SK-N-SH treated with all-trans-retinoic acid at 6 μM for 48 hours (cell line): Measurements from ENCODE around the gene PALLD.

Experiments
- ATAC-seq: fragments of 200-7000 bp; cut with Tn5 transposase; 3 replicates; pipeline ENCODE4 v1.9.1; 2020; ENCODE audit warnings: mild to moderate bottlenecking, moderate library complexity
- ARNTL ChIP-seq: fragments of 450-650 bp; formaldehyde crosslinking; IDR thresholded peaks from 2 replicates; pipeline ENCODE4 v1.5.0; 2020; ENCODE audit warnings: low read depth, mild to moderate bottlenecking, moderate library complexity, borderline replicate concordance
- BACH2 ChIP-seq: fragments of 250-450 bp; sonication (Bioruptor Pico); IDR thresholded peaks from 2 replicates; pipeline ENCODE4 v1.9.0; 2021; ENCODE audit warnings: mild to moderate bottlenecking, borderline replicate concordance
- CSDC2 ChIP-seq: fragments of 250-450 bp; sonication (Bioruptor Pico); IDR thresholded peaks from 2 replicates; pipeline ENCODE4 v1.5.0; 2020; ENCODE audit warnings: mild to moderate bottlenecking, moderate library complexity
- ESRRG ChIP-seq: fragments of 250-450 bp; sonication (Bioruptor Pico); IDR thresholded peaks from 2 replicates; pipeline ENCODE4 v1.6.1; 2021; ENCODE audit warnings: mild to moderate bottlenecking
- GLIS3 ChIP-seq: fragments of 250-450 bp; sonication (Bioruptor Pico); IDR thresholded peaks from 2 replicates; pipeline ENCODE4 v1.5.0; 2020; ENCODE audit warnings: mild to moderate bottlenecking, moderate library complexity
- ISL1 ChIP-seq: fragments of 250-450 bp; sonication (Bioruptor Pico); IDR thresholded peaks from 2 replicates; pipeline ENCODE4 v2.1.2; 2022; ENCODE audit warnings: mild to moderate bottlenecking, moderate library complexity
- OSR1 ChIP-seq: fragments of 250-450 bp; sonication (Bioruptor Pico); IDR thresholded peaks from 2 replicates; pipeline ENCODE4 v1.8.0; 2022; ENCODE audit warnings: moderate library complexity, mild to moderate bottlenecking, inconsistent platforms
- PPARA ChIP-seq: fragments of 250-450 bp; sonication (Bioruptor Pico); IDR thresholded peaks from 2 replicates; pipeline ENCODE4 v1.5.0; 2020; ENCODE audit warnings: mild to moderate bottlenecking, borderline replicate concordance
- RARB ChIP-seq: fragments of 250-450 bp; sonication (Bioruptor Pico); IDR thresholded peaks from 2 replicates; pipeline ENCODE4 v1.8.0; 2021; ENCODE audit warnings: mild to moderate bottlenecking, moderate library complexity
- SNAI2 ChIP-seq: fragments of 250-450 bp; sonication (Bioruptor Pico); IDR thresholded peaks from 2 replicates; pipeline ENCODE4 v1.5.0; 2020; ENCODE audit warnings: mild to moderate bottlenecking, moderate library complexity
- TCF4 ChIP-seq: fragments of 250-450 bp; sonication (Bioruptor Pico); IDR thresholded peaks from 2 replicates; pipeline ENCODE4 v1.8.0; 2021; ENCODE audit warnings: mild to moderate bottlenecking, moderate library complexity, borderline replicate concordance
- ZC3H10 ChIP-seq: fragments of 250-450 bp; sonication (Bioruptor Pico); IDR thresholded peaks from 2 replicates; pipeline ENCODE4 v1.5.1; 2021; ENCODE audit warnings: mild to moderate bottlenecking, moderate library complexity
- ZFP3 ChIP-seq: fragments of 250-450 bp; sonication (Bioruptor Pico); IDR thresholded peaks from 2 replicates; pipeline ENCODE4 v1.5.0; 2020; ENCODE audit warnings: mild to moderate bottlenecking, moderate library complexity
- ZFP30 ChIP-seq: fragments of 450-650 bp; formaldehyde crosslinking; IDR thresholded peaks from 2 replicates; pipeline ENCODE4 v1.5.0; 2022; ENCODE audit warnings: mild to moderate bottlenecking, moderate library complexity
- ZNF565 ChIP-seq: fragments of 450-650 bp; formaldehyde crosslinking; conservative IDR thresholded peaks from 2 replicates; pipeline ENCODE4 v1.5.0; 2020; ENCODE audit warnings: low read depth, mild to moderate bottlenecking, moderate library complexity
- ZNF70 ChIP-seq: fragments of 450-650 bp; formaldehyde crosslinking; IDR thresholded peaks from 2 replicates; pipeline ENCODE4 v1.5.0; 2020; ENCODE audit warnings: mild to moderate bottlenecking, moderate library complexity
- TF ChIP-seq, protein P1 (sequence below): fragments of 250-450 bp; sonication (Bioruptor Pico); IDR thresholded peaks from 2 replicates; pipeline ENCODE4 v1.8.0; 2020; ENCODE audit warnings: mild to moderate bottlenecking, moderate library complexity, borderline replicate concordance
- TF ChIP-seq, protein P2 (sequence below): fragments of 250-450 bp; sonication (Bioruptor Pico); IDR thresholded peaks from 2 replicates; pipeline ENCODE4 v1.5.1; 2021; ENCODE audit warnings: mild to moderate bottlenecking, moderate library complexity
- TF ChIP-seq, protein P3 (sequence below): fragments of 250-450 bp; sonication (Bioruptor Pico); IDR thresholded peaks from 2 replicates; pipeline ENCODE4 v1.5.1; 2020; ENCODE audit warnings: low read depth, mild to moderate bottlenecking, moderate library complexity
- TF ChIP-seq, protein P4 (sequence below): fragments of 250-450 bp; sonication (Bioruptor Pico); IDR thresholded peaks from 2 replicates; pipeline ENCODE4 v1.5.0; 2020; ENCODE audit warnings: mild to moderate bottlenecking, moderate library complexity

PALLD gene

DNA sequence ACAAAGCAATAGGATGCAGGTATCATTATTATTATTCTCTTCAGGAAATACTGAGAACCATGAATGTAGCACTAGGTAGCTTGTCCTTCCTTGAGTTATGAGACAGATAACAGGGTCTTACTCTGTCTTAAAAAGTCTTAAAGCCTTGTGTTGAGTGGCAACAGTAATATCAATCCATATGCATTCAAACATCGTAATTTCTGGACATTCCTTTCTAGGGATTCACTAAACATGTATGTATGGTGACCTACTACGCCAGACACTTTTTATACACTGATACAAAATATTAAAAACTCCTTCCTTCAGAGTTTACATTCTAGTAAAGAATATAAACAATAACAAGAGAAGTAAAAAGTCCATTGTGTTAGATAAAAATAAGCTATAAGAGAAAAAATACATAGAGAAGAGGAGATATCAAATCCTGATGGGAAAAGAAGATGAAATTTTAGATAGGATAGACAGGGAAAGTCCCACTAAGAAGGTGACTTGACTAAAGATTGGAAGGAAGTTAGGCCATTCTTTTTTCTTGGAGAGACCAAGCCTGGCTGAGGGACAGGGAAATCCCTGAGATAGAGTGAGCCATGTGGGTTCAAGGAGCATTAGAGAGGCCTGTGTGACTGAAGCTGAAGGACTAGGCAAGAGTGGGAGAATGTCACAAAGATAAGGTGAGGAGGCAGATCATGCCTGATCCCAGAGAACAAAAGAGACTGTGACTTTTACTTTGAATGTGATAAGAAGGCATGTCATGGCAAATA is 11.5 kb upstream of the PALLD start:
- TF ChIP-seq, protein P1, sequence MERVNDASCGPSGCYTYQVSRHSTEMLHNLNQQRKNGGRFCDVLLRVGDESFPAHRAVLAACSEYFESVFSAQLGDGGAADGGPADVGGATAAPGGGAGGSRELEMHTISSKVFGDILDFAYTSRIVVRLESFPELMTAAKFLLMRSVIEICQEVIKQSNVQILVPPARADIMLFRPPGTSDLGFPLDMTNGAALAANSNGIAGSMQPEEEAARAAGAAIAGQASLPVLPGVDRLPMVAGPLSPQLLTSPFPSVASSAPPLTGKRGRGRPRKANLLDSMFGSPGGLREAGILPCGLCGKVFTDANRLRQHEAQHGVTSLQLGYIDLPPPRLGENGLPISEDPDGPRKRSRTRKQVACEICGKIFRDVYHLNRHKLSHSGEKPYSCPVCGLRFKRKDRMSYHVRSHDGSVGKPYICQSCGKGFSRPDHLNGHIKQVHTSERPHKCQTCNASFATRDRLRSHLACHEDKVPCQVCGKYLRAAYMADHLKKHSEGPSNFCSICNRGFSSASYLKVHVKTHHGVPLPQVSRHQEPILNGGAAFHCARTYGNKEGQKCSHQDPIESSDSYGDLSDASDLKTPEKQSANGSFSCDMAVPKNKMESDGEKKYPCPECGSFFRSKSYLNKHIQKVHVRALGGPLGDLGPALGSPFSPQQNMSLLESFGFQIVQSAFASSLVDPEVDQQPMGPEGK (CRISPR knock-in tag): no peak
- no peak for ATAC-seq

DNA sequence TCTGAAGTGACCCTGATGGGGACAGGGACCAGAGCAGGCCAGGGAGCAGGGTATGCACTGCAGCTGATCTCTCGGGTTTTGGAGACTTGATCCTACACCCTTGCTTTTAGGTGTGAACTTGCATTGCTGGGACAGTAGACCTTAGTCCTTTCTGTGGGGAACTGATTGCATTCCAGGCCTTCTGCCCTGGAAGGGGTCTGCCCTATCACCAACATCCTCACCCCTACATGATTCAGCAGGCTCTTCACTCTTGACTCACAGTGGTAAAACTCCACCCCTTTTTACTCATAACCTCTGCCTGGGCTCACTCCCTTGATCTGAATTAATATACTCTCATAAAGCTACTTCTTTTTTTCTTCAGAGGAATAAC is 10.0 kb upstream of the PALLD start:
- peak; percentile 60 for ATAC-seq
- TF ChIP-seq, protein P2, sequence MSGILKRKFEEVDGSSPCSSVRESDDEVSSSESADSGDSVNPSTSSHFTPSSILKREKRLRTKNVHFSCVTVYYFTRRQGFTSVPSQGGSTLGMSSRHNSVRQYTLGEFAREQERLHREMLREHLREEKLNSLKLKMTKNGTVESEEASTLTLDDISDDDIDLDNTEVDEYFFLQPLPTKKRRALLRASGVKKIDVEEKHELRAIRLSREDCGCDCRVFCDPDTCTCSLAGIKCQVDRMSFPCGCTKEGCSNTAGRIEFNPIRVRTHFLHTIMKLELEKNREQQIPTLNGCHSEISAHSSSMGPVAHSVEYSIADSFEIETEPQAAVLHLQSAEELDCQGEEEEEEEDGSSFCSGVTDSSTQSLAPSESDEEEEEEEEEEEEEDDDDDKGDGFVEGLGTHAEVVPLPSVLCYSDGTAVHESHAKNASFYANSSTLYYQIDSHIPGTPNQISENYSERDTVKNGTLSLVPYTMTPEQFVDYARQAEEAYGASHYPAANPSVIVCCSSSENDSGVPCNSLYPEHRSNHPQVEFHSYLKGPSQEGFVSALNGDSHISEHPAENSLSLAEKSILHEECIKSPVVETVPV (CRISPR knock-in tag): no peak
- no peak for TF ChIP-seq ARNTL (CRISPR knock-in tag)
- TF ChIP-seq ZNF70 (CRISPR knock-in tag): no peak
- no peak for TF ChIP-seq OSR1 (CRISPR knock-in tag)
- no peak for TF ChIP-seq ZFP30
- TF ChIP-seq, protein P3, sequence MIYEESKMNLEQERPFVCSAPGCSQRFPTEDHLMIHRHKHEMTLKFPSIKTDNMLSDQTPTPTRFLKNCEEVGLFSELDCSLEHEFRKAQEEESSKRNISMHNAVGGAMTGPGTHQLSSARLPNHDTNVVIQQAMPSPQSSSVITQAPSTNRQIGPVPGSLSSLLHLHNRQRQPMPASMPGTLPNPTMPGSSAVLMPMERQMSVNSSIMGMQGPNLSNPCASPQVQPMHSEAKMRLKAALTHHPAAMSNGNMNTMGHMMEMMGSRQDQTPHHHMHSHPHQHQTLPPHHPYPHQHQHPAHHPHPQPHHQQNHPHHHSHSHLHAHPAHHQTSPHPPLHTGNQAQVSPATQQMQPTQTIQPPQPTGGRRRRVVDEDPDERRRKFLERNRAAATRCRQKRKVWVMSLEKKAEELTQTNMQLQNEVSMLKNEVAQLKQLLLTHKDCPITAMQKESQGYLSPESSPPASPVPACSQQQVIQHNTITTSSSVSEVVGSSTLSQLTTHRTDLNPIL (CRISPR knock-in tag): no peak
- no peak for TF ChIP-seq ZFP3 (CRISPR knock-in tag)
- TF ChIP-seq ISL1: no peak
- TF ChIP-seq CSDC2 (CRISPR knock-in tag): no peak
- TF ChIP-seq ZC3H10 (CRISPR knock-in tag): no peak
- TF ChIP-seq RARB (CRISPR knock-in tag): no peak

DNA sequence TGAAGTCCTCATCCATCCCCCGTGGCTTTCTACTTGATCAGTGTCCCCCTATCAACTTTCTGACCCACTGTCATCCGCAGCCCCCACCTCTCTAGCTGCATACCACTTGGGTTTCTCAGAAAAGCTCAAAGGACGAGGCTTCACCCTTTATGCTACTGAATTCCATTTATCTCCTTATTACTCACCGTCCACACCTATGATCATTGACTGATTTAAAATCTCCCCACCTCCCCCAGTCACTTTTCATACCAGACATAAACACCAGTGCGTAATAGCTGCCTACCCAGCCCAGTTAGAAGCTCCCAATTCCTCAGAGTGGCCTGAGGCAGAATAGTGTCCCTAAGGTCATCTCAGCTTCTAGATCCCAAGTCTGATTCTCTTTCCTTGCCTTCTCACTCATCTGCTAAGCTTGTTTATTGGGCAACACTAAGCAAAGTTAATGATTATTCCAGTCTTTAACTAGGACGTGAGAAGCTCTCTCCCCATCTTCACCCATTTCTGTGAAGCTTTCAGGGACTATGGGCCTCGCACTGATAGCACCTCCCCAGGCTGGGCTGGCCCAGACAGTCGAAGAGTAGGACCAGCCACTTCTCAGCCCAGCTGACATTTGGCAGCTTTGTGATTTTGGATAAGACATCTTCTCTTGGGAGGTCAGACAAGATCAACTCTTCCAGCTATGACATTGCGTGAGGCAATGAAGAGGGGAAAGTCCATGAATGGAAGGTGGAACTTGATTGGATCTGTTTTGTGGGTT is 9.4 kb upstream of the PALLD start:
- TF ChIP-seq SNAI2 (CRISPR knock-in tag) (no peak), ZFP30 (no peak), PPARA (CRISPR knock-in tag) (no peak), RARB (CRISPR knock-in tag) (no peak), GLIS3 (CRISPR knock-in tag) (no peak), TCF4 (CRISPR knock-in tag) (no peak)
- ATAC-seq: peak; percentile 7; the same call in 1 of the 3 replicates

DNA sequence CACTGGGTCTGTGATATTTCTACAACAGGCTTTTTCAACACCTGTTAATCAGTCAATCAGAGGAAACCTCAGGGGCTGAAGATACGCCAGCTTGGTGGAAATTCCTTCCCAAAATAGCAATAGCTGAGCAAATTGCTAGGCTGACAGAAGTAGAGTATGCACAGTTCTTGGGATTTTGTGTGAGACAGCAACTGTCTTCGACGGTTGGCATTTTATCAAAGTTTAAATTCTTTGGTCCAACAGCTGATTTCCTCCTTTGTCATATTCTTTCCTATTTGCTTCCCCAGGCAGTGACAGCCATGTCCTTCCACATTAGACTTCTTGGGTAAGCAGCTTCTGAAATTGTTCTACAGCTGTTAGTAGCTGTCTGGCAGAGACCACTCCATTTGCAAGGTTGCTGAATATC is 8.0 kb upstream of the PALLD start:
- no peak for ATAC-seq
- TF ChIP-seq, protein P3 (CRISPR knock-in tag): no peak
- no peak for TF ChIP-seq ESRRG (CRISPR knock-in tag)
- TF ChIP-seq, protein P1 (CRISPR knock-in tag): no peak
- no peak for TF ChIP-seq ZNF70 (CRISPR knock-in tag)
- no peak for TF ChIP-seq ZNF565 (CRISPR knock-in tag)
- no peak for TF ChIP-seq ARNTL (CRISPR knock-in tag)
- TF ChIP-seq BACH2 (CRISPR knock-in tag): no peak
- no peak for TF ChIP-seq ZFP3 (CRISPR knock-in tag)
- TF ChIP-seq, protein P2 (CRISPR knock-in tag): no peak
- TF ChIP-seq, protein P4, sequence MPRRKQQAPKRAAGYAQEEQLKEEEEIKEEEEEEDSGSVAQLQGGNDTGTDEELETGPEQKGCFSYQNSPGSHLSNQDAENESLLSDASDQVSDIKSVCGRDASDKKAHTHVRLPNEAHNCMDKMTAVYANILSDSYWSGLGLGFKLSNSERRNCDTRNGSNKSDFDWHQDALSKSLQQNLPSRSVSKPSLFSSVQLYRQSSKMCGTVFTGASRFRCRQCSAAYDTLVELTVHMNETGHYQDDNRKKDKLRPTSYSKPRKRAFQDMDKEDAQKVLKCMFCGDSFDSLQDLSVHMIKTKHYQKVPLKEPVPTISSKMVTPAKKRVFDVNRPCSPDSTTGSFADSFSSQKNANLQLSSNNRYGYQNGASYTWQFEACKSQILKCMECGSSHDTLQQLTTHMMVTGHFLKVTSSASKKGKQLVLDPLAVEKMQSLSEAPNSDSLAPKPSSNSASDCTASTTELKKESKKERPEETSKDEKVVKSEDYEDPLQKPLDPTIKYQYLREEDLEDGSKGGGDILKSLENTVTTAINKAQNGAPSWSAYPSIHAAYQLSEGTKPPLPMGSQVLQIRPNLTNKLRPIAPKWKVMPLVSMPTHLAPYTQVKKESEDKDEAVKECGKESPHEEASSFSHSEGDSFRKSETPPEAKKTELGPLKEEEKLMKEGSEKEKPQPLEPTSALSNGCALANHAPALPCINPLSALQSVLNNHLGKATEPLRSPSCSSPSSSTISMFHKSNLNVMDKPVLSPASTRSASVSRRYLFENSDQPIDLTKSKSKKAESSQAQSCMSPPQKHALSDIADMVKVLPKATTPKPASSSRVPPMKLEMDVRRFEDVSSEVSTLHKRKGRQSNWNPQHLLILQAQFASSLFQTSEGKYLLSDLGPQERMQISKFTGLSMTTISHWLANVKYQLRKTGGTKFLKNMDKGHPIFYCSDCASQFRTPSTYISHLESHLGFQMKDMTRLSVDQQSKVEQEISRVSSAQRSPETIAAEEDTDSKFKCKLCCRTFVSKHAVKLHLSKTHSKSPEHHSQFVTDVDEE (CRISPR knock-in tag): no peak
- TF ChIP-seq ZFP30: no peak
- no peak for TF ChIP-seq RARB (CRISPR knock-in tag)
- TF ChIP-seq GLIS3 (CRISPR knock-in tag): no peak
